Activated naive CD4-positive, alpha-beta T cell treated with anti-CD3 and anti-CD28 coated beads, Interleukin-2, amount 50 U/mL, for 16 hours (primary cell): Measurements from ENCODE around the gene SLC22A15.
"Not testable (repeated sequence)": the region's sequence is repeated elsewhere in the genome, so short reads cannot be mapped to it uniquely, and the experiment has no call there.

Experiments
- DNase-seq: peaks from one replicate; pipeline ENCODE4 v3.0.0-alpha.2; 2020

Gene SLC22A15

GRCh38 chr1:116044071-116044470, 67.8 kb downstream of the SLC22A15 start:
- no peak for DNase-seq

- DNase-seq = not testable (repeated sequence)
Observed at GRCh38 chr1:116046933-116047332, 70.6 kb downstream of the SLC22A15 start.

GRCh38 chr1:116051896-116052295, 75.6 kb downstream of the SLC22A15 start:
- not testable (repeated sequence) for DNase-seq

- no peak for DNase-seq
Observed at GRCh38 chr1:116062201-116062600, 85.9 kb downstream of the SLC22A15 start.

- DNase-seq = no peak
Observed at GRCh38 chr1:116064616-116065015, 88.3 kb downstream of the SLC22A15 start.

GRCh38 chr1:116066868-116067565, 90.7 kb downstream of the SLC22A15 start:
- DNase-seq = no peak

- DNase-seq = no peak
Observed at GRCh38 chr1:116067566-116067890, 91.2 kb downstream of the SLC22A15 start.

- no peak for DNase-seq
Observed at GRCh38 chr1:116075575-116075974, 99.3 kb downstream of the SLC22A15 start.

GRCh38 chr1:116075990-116076389, 99.7 kb downstream of the SLC22A15 start:
- DNase-seq = no peak

- no peak for DNase-seq
Observed at GRCh38 chr1:116076831-116077230, 100.5 kb downstream of the SLC22A15 start.

- DNase-seq = no peak
Observed at GRCh38 chr1:116078699-116079223, 102.4 kb downstream of the SLC22A15 start.

- DNase-seq = no peak
Observed at GRCh38 chr1:116087628-116088027, 111.3 kb downstream of the SLC22A15 start.

GRCh38 chr1:116089870-116090269, 113.6 kb downstream of the SLC22A15 start:
- no peak for DNase-seq

GRCh38 chr1:116091083-116091482, 114.8 kb downstream of the SLC22A15 start:
- DNase-seq = no peak

GRCh38 chr1:116092752-116093489, 116.6 kb downstream of the SLC22A15 start:
- no peak for DNase-seq

- DNase-seq = no peak
Observed at GRCh38 chr1:116095027-116095426, 118.7 kb downstream of the SLC22A15 start.

- DNase-seq = no peak
Observed at GRCh38 chr1:116096013-116096618, 119.8 kb downstream of the SLC22A15 start.

GRCh38 chr1:116097626-116098025, 121.3 kb downstream of the SLC22A15 start:
- DNase-seq = no peak

GRCh38 chr1:116099379-116099778, 123.1 kb downstream of the SLC22A15 start:
- no peak for DNase-seq

GRCh38 chr1:116099919-116100318, 123.6 kb downstream of the SLC22A15 start:
- DNase-seq = no peak

- no peak for DNase-seq
Observed at GRCh38 chr1:116104667-116105066, 128.4 kb downstream of the SLC22A15 start.

GRCh38 chr1:116105996-116106395, 129.7 kb downstream of the SLC22A15 start:
- DNase-seq = no peak

- DNase-seq = no peak
Observed at GRCh38 chr1:116106646-116107045, 130.3 kb downstream of the SLC22A15 start.

GRCh38 chr1:116107371-116107770, 131.1 kb downstream of the SLC22A15 start:
- no peak for DNase-seq
